Uterus (tissue), 2 donors: ENCODE measurements around the gene FSTL3.

Experiments
- CTCF ChIP-seq, 4 experiments: fragments of 200-600 bp in 2 of 4; fragments of 450-650 bp in 2 of 4; sonication (generic) in 2 of 4; IDR thresholded peaks; one replicate each; pipeline ENCODE4 v1.5.1; 2016 to 2019; ENCODE audit warnings: antibody characterized with exemption in 4 of 4, mild to moderate bottlenecking in 2 of 4, moderate library complexity in 1 of 4
- POLR2A ChIP-seq, 2 donors: fragments of 450-650 bp; IDR thresholded peaks; one replicate each; pipeline ENCODE4 v1.6.1; 2016; ENCODE audit warnings: antibody characterized with exemption in 2 of 2, mild to moderate bottlenecking in 1 of 2, moderate library complexity in 1 of 2

- TF ChIP-seq CTCF (IDR thresholded peaks at IDR 0.05) (no peak), POLR2A (IDR thresholded peaks at IDR 0.05) (no peak)
Observed at GRCh38 chr19:656751-657559, 19.2 kb upstream of the FSTL3 start.
